Measurements from ENCODE around the gene ST8SIA2.

The ST8SIA2 gene

GRCh38 chr15:92376109-92376508, 17.6 kb upstream of the ST8SIA2 start:
- TF ChIP-seq SIN3A (IDR thresholded peaks at IDR 0.05; ENCODE audit: borderline replicate concordance, insufficient read depth, low read length) = no peak
- TF ChIP-seq REST (IDR thresholded peaks at IDR 0.05; ENCODE audit: insufficient read depth in 1 of 2, low read depth in 2 of 2, low read length in 2 of 2) = no peak
- TF ChIP-seq TAF1 (IDR thresholded peaks at IDR 0.05; ENCODE audit: borderline replicate concordance, insufficient read depth, low read length) = no peak
- no peak for TF ChIP-seq FOXP2 (optimal IDR thresholded peaks at IDR 0.05; ENCODE audit: borderline replicate concordance, extremely low read depth, extremely low read length, insufficient read depth)
- no peak for TF ChIP-seq POLR2AphosphoS5 (IDR thresholded peaks at IDR 0.05; ENCODE audit: low read depth, low read length)

- TF ChIP-seq TAF1 (IDR thresholded peaks at IDR 0.05; ENCODE audit: borderline replicate concordance, insufficient read depth, low read length) (no peak), REST (IDR thresholded peaks at IDR 0.05; ENCODE audit: insufficient read depth in 1 of 2, low read depth in 2 of 2, low read length in 2 of 2) (no peak), SIN3A (IDR thresholded peaks at IDR 0.05; ENCODE audit: borderline replicate concordance, insufficient read depth, low read length) (no peak)
These were observed 16.4 kb upstream of the ST8SIA2 start for GRCh38 chr15:92377083-92377789.

- TF ChIP-seq SIN3A (IDR thresholded peaks at IDR 0.05; ENCODE audit: borderline replicate concordance, insufficient read depth, low read length) = no peak
- TF ChIP-seq POLR2AphosphoS5 (IDR thresholded peaks at IDR 0.05; ENCODE audit: low read depth, low read length) = no peak
- TF ChIP-seq REST (IDR thresholded peaks at IDR 0.05; ENCODE audit: insufficient read depth in 1 of 2, low read depth in 2 of 2, low read length in 2 of 2) = no peak
- TF ChIP-seq TAF1 (IDR thresholded peaks at IDR 0.05; ENCODE audit: borderline replicate concordance, insufficient read depth, low read length) = no peak
- no peak for TF ChIP-seq FOXP2 (optimal IDR thresholded peaks at IDR 0.05; ENCODE audit: borderline replicate concordance, extremely low read depth, extremely low read length, insufficient read depth)
These were observed 10.0 kb upstream of the ST8SIA2 start for GRCh38 chr15:92383519-92384324.

- no peak for TF ChIP-seq TAF1 (IDR thresholded peaks at IDR 0.05; ENCODE audit: borderline replicate concordance, insufficient read depth, low read length)
- TF ChIP-seq POLR2AphosphoS5 (IDR thresholded peaks at IDR 0.05; ENCODE audit: low read depth, low read length) = no peak
- TF ChIP-seq SIN3A (IDR thresholded peaks at IDR 0.05; ENCODE audit: borderline replicate concordance, insufficient read depth, low read length) = no peak
- no peak for TF ChIP-seq FOXP2 (optimal IDR thresholded peaks at IDR 0.05; ENCODE audit: borderline replicate concordance, extremely low read depth, extremely low read length, insufficient read depth)
- no peak for TF ChIP-seq REST (IDR thresholded peaks at IDR 0.05; ENCODE audit: insufficient read depth in 1 of 2, low read depth in 2 of 2, low read length in 2 of 2)
These were observed 9.3 kb upstream of the ST8SIA2 start for GRCh38 chr15:92384381-92384780.
